Activated gamma-delta T cell treated with anti-CD3 and anti-CD28 coated beads, Interleukin-2, amount 50 U/mL, for 16 hours (primary cell): ENCODE measurements around the gene ZC3H12C.
"Not testable (repeated sequence)": the region's sequence is repeated elsewhere in the genome, so short reads cannot be mapped to it uniquely, and the experiment has no call there.

Experiments
- DNase-seq: peaks from one replicate; pipeline ENCODE4 v3.0.0-alpha.2; 2020; ENCODE audit warnings: low read depth

Gene ZC3H12C

GRCh38 chr11:110092515-110093406 is at the start of gene ZC3H12C:
TSS of gene ZC3H12C (plus strand) at chr11:110093392. CDS start at chr11:110093412, 20 bp downstream.
- no peak for DNase-seq

GRCh38 chr11:110044226-110044968 is 48.8 kb upstream of the ZC3H12C start:
- DNase-seq, result no peak

DNA sequence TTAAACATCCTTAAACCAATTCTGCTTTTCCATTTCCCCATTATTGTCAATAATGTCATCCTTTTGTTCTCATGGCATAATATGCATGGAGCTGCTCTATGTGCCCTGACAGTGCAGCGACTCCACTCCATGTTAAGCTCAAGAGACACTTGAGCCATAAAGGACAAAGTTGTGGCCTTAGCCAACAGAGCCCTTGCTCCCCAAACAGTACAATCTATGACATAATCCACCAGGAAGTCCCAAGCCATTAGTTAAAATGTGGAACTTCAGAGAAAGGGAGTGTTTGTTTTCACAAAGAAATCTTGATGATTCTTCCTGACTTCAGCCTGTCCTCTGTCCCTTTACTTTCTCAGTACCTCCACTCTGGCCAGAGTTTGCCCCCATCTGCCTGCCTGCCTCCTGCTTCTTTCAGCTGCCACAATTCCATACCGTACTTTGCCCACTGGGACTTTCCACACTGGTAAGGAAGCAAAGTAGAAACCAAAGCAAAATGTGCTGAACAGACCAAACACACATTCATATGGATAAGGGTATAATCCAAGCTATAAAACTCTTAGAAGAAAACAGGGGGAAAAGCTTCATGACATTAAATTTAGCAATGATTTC is 46.3 kb upstream of the ZC3H12C start:
- no peak for DNase-seq

- no peak for DNase-seq
Observed at GRCh38 chr11:110049501-110050200, 43.5 kb upstream of the ZC3H12C start.

DNA sequence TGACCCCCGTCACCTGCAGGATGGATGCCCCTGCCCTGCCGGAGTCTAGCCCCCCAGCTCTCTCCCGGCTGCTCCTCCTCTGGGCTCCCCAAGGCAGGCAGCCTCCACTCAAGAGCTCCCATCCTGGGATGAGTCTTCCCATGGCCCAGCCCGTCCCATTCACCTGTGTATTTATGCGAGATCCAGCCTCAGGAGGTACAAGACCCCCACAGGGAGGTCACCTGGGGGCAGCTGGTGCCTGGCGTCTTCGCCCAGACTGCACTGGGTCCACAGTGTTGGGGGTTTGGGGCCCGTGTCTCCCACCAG is 43.0 kb upstream of the ZC3H12C start:
- DNase-seq, result no peak

- no peak for DNase-seq
Observed at GRCh38 chr11:110053848-110054414, 39.3 kb upstream of the ZC3H12C start.

GRCh38 chr11:110056956-110057355 is 36.2 kb upstream of the ZC3H12C start:
- no peak for DNase-seq

- DNase-seq, result no peak
Observed at GRCh38 chr11:110059706-110060463, 33.3 kb upstream of the ZC3H12C start.

DNA sequence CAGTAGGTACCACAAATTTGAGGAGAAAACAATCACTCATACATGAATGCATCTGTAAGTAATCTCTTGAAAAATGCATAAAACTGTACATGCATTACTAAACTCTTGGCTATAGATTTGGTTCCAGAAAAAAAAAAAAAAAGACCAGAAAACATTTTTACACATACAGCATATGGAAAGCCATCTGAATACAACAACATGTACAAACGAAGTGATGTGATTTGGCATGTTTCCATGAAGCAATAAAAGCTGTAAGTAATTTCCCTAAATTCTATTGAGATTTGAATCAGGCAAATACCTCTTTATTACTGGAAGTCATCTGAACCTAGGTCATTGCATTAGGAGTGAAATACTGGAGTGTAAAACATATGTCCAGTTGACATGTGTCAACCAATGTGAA is 31.9 kb upstream of the ZC3H12C start:
- DNase-seq, result no peak

DNA sequence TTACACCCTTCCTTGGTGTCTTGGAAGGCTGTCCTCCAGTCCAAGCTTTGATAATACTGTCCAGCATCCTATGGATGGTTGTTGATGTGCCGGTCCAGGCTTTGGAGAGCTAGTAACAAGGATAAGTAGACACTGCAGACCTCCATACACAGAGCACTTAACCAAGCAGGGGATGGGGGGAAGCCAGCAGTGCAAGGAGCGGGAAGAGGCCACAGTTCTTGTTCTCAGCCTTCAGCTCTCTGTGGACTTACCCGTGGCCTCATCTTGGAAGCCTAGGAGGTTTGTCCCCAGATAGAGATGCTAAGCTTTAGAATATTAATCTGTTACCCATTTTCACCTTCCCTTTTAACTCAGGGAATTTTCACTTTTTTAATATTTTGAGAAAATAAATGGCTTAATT is 30.9 kb upstream of the ZC3H12C start:
- DNase-seq, result no peak

- DNase-seq, result no peak
Observed at GRCh38 chr11:110065189-110065588, 28.0 kb upstream of the ZC3H12C start.

DNA sequence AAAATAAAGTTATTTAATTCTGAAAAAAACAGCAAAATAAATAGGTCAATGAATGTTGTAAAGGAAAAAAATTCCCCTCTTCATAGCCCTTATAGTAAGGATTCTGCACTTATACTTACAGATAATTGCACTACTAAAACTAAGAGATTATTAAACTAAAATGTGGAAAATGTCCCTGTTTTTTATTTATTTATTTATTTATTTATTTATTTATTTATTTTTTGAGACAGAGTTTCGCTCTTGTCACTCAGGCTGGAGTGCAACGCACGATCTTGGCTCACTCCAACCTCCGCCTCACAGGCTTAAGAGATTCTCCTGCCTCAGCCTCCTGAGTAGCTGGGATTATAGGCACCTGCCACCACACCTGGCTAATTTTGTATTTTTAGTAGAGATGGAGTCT is 25.2 kb upstream of the ZC3H12C start:
- DNase-seq, result not testable (repeated sequence)

DNA sequence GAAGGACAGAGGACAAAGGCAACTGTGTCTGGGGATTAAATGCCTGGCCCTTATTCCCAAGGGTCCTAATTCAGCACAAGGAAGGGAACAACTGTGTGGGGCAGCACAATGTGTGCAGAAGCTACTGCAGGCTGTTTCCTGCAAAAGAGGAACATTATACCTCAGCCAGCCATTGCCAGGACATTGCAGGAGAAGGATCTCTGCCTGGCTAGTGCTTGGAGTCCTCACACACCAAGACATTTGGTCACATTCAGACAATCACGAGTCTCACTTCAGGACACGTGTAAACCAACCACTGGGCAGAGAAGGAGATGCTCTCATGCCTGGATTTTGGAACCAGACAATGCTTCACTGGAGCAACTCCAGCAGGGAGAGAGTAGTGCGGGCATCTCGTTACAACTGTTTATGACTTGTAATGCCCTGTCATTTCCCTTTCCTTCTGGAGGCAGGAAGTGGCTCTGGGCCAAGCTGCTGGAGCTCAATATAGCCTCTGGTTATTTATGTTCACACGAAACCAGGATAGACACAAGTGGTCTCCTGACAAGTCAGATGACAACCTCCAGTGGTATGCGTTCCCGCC is 23.9 kb upstream of the ZC3H12C start:
- DNase-seq, result no peak

GRCh38 chr11:110070176-110070575 is 23.0 kb upstream of the ZC3H12C start:
- DNase-seq, result no peak

GRCh38 chr11:110071197-110071596 is 22.0 kb upstream of the ZC3H12C start:
- DNase-seq, result no peak

GRCh38 chr11:110072930-110073329 is 20.3 kb upstream of the ZC3H12C start:
- no peak for DNase-seq

DNA sequence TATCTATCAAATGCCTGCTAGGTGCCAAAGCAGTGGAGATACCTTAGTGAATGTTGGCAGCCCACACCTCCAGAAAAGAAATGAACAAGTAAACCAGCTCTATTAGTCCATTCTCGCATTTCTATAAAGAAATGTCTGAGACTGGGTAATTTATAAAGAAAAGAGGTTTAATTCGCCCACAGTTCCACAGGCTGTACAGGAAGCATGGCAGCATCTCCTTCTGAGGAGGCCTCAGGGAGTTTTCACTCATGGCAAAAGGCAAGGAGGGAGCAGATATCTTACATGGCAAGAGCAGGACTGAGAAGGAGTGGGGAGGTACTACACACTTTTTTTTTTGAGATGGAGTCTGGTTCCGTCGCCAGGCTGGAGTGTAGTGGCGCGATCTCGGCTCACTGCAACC is 18.7 kb upstream of the ZC3H12C start:
- DNase-seq, result no peak

- DNase-seq, result no peak
Observed at GRCh38 chr11:110075105-110075846, 17.9 kb upstream of the ZC3H12C start.

- no peak for DNase-seq
Observed at GRCh38 chr11:110075847-110076208, 17.4 kb upstream of the ZC3H12C start.

DNA sequence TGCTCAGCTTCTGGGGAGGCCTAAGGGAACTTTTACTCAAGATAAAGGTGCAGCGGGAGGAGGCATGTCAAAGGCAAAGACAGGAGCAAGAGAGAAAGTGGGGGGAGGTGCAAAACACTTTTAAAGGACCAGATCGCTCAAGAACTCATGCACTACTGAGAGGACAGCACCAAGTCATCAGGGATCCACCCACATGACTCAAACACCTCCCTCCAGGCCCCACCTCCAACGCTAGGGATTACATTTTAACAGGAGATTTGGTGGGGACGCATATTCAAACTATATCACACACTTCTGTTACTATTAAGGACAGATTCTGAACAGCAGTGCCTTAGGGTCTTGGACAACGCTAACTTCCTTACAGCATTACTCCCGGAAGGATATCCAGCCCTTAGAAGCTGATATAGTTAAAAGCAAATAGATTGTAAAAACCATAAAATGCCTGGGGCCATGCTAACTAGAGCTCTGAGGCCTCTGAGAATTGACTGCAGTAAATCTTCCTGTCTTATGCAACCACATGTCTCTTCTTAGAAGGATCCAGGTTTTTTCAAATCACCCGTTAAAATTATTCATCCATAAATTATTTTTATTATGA is 16.7 kb upstream of the ZC3H12C start:
- no peak for DNase-seq
